BLaER1 treated with 17β-estradiol and CSF1 and Interleukin-3, amounts not matched to agents 10 nM and 100 nM (cell line): ENCODE measurements around the gene ARID3C.

Source experiments
- H3K27ac ChIP-seq, 11 experiments: shearing (Covaris generic); formaldehyde crosslinking; 2 replicates each; pipeline ENCODE4 v1.8.1; 2022
- H3K27me3 ChIP-seq, 11 experiments: shearing (Covaris generic); formaldehyde crosslinking; 2 replicates each; pipeline ENCODE4 v1.8.1; 2022
- H3K36me3 ChIP-seq, 11 experiments: shearing (Covaris generic); formaldehyde crosslinking; 2 replicates each; pipeline ENCODE4 v1.8.1; 2022
- H3K4me1 ChIP-seq, 10 experiments: shearing (Covaris generic); formaldehyde crosslinking; 2 replicates each; pipeline ENCODE4 v1.8.1; 2022
- H3K4me2 ChIP-seq, 11 experiments: shearing (Covaris generic); formaldehyde crosslinking; 2 replicates each; pipeline ENCODE4 v1.8.1; 2022
- H3K4me3 ChIP-seq, 10 experiments: shearing (Covaris generic); formaldehyde crosslinking; 2 replicates each; pipeline ENCODE4 v1.8.1; 2022
- H3K9ac ChIP-seq, 11 experiments: shearing (Covaris generic); formaldehyde crosslinking; 2 replicates each; pipeline ENCODE4 v1.8.1; 2022
- H3K9me3 ChIP-seq, 11 experiments: shearing (Covaris generic); formaldehyde crosslinking; replicated peaks in 1 of 11; 2 replicates each; pipeline ENCODE4 v1.8.1; 2022
- H4K20me1 ChIP-seq, 11 experiments: shearing (Covaris generic); formaldehyde crosslinking; 2 replicates each; pipeline ENCODE4 v1.8.1; 2022
- Cebpa-rat ChIP-seq, 11 experiments: shearing (Covaris generic); IDR thresholded peaks; 2 replicates each; pipeline ENCODE4 v1.8.1; 2022

The ARID3C gene

DNA sequence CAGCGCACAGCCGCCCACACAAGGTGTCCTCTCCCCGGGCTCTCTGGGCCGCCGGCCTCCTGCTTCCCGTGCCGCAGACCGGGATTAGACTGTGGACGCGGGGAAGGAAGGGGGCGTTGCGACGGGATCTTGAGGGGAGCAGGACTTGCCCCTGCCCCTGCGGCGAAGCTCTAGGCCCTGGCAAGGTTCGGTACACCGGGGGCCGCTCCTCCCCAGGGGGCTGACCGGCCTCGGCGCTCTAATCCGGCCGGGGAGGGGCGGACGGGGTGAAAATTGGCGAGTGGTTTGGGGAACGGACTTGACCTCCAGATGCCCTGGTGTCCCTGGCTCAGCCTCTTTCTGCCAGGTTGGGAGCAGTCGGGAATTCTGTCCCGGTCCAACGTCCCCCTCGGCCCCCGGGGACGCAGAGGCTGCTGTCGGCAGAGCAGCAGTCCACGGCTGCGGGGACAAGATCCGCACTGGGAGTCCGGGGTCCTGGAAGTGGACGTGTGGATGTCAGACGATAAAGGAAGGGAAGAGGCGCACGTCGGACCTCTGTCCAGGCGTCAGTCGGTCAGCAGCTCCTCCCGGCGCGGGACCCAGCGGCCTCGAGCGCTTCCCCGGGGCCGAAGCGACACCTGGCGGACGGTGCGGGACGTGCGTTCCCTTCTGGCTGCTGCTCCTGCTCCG is 37.5 kb downstream of the ARID3C start:
- Histone ChIP-seq H3K4me2 (peak overlapping the region; percentile 81 to 96 (median 89)), H3K27ac (no peak overlapping the region), H4K20me1 (peaks cover 0 to 80% (median 50%) of the 10 kb centered on the region in 11 experiments; a peak in 19 of 22 replicates), H3K4me3 (peak overlapping the region; percentile 42 to 69 (median 59)), H3K9ac (peak overlapping the region in 6 of 11 experiments; percentile 4 to 49 (median 29); a peak in 5 of 22 replicates), H3K27me3 (peaks cover 80 to 89% (median 87%) of the 10 kb centered on the region in 11 experiments), H3K9me3 (0 out of 22 replicates have a peak, but pooled peaks cover 0 to 5% (median 0%) of the 10 kb centered on the region in 11 experiments), H3K36me3 (no peaks in the 10 kb centered on the region), H3K4me1 (peaks cover 37 to 48% (median 45%) of the 10 kb centered on the region in 10 experiments)
- no peak for TF ChIP-seq Cebpa-rat (IDR thresholded peaks at IDR 0.05)

DNA sequence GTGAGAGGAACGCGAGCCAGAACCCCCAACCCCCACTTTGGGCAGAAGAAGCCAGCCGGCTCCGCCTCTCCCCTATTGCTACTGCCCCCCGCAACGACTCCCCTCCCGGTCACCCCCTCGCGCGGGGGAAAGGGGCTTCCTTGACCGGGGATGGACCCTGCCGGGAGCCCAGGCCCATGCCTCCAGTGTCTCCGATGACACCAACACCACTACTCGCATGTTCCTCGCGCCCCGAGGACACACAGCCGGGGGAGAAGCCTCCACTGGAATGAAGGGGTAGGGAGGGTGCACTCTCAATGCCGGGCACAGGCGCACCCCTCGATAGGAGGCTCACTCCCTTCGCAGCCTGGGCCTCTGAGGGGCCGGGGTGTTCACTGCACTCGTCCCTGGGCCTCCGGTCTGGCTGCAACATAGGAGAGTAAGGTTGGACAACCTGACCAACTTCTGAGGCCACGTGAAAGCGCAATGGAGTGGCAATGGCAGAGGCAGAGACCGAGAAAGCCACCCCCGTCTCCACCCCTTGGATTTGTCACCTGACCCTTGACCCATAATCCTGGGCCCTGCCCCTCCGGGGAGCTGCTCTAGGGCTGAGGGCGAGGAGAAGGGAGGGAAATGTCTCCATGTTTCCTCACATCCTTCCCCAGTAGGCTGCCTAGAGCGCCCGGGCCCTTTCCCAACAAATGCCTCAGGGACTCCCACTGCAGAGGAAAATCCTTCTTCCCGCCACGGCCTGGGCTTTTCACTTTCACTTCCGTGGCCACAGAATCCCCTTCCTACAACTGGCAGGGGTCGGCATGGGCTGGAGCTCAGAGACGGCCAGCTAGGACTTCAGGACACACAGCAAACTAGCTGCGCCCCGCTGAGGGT is 38.3 kb downstream of the ARID3C start:
- 0 out of 22 replicates have a peak, but pooled peaks cover 0 to 5% (median 0%) of the 10 kb centered on the region in 11 experiments for H3K9me3 ChIP-seq
- H3K36me3 ChIP-seq = no peaks in the 10 kb centered on the region
- peaks cover 88 to 97% (median 94%) of the 10 kb centered on the region in 11 experiments for H3K27me3 ChIP-seq
- H3K4me3 ChIP-seq = peak overlapping the region; percentile 42 to 69 (median 59)
- H3K4me2 ChIP-seq = peak overlapping the region; percentile 81 to 96 (median 89)
- H3K27ac ChIP-seq = no peak overlapping the region
- H4K20me1 ChIP-seq = peaks cover 0 to 88% (median 55%) of the 10 kb centered on the region in 11 experiments; a peak in 19 of 22 replicates
- peaks cover 44 to 53% (median 51%) of the 10 kb centered on the region in 10 experiments for H3K4me1 ChIP-seq
- H3K9ac ChIP-seq = peak overlapping the region in 4 of 11 experiments; percentile 26 to 49 (median 30); a peak in 4 of 22 replicates
- no peak for TF ChIP-seq Cebpa-rat (IDR thresholded peaks at IDR 0.05)

DNA sequence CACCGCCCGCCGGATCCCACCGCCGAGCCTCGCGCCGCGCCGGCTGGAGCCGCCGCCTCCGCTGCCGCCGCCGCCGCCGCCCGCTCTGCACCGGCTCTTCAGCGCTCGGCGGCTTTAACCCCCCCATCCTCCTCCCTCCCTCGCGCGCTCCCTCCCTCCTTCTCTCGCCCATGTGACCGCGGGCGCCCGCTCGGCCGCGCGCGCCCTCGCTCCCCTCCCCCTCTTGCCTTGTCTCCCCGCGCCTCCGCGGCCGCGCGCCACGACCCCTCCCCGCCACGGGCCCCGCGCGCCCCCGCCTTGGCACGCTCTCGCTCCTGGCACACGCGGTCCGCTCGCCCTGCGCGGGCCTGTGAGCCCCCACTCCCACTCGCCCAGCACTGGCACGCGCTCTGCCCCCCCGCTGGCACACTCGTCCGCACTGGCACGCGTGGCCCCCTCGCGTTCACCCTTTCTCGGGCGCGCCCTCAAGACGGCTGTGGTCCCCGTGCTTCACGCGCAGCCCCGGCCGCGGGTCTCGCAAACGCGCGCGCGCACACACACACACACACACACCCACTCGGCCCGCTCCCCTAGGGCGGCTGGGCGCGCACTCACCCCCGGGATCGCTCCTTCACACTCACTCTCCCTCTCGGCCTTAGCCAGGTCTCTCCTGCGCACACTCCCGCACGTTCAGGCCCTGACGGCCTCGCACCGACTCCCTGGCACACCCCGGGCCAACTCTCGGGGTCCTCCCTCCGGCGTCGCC is 39.1 kb downstream of the ARID3C start, which contains the start of gene CNTFR:
Gene CNTFR, minus strand, starts transcription at position 89 of the 745 bp plus-strand sequence. CDS start 20,743 bp downstream, outside the sequence.
- Histone ChIP-seq H4K20me1 (peaks cover 0 to 94% (median 61%) of the 10 kb centered on the region in 11 experiments; a peak in 19 of 22 replicates), H3K27ac (no peak within 1 kb of the TSS), H3K9me3 (0 out of 22 replicates have a peak, but pooled peaks cover 0 to 5% (median 0%) of the 10 kb centered on the region in 11 experiments), H3K36me3 (no peaks in the 10 kb centered on the region), H3K27me3 (peaks cover 93 to 100% (median 100%) of the 10 kb centered on the region in 11 experiments), H3K4me1 (peaks cover 52 to 61% (median 60%) of the 10 kb centered on the region in 10 experiments), H3K4me3 (peak within 1 kb of the TSS; percentile 42 to 69 (median 59)), H3K4me2 (peak within 1 kb of the TSS; percentile 81 to 96 (median 89)), H3K9ac (peak within 1 kb of the TSS in 4 of 11 experiments; percentile 5 to 26 (median 12); a peak in 6 of 22 replicates)
- no peak for TF ChIP-seq Cebpa-rat (IDR thresholded peaks at IDR 0.05)

DNA sequence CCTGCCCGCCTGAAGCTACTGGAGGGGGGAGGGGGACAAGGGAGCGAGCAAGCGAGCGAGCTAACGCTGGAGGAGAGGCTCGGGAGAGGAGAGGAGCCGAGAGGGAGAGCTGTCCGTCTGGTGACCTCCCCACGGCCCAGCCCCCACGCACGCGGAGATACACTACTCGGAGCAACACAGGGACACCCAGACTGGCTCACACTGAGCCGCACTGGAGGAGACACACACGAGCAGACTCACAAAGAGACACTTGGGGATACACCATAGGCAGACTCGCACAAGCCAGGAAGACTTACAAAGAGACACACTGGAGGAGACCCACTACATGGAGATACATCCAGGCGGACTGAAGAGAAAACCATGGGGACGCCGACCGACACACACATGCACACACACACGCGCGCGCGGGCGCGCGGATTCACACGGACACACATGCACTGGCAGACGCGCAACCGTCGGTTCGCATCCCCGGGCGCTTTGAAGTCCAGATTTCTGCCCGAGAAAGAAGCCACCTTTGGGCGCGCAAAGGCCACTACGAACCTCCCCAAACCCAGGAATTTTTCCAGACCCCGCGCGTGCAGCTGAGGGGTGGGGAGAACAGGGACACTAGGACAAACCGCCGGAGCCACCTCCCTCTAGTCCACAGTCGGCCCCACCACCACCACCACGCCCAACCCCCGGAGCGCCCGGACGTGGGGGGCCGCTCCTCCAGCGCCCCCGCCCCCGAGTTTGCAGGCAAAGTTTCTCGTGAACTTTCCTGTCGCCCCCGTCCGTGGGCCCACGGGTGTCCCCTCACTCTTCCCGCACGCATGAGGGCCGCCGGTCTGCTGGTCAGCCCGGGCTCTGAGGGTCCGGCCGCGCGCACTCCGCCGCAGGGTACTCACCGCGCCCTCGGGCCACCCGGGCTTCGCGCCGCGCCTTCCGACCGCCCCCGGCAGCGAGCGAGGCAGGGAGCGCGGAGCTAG is 39.9 kb downstream of the ARID3C start:
- H3K27ac ChIP-seq = no peak overlapping the region
- peak overlapping the region; percentile 42 to 69 (median 59) for H3K4me3 ChIP-seq
- no peak for TF ChIP-seq Cebpa-rat (IDR thresholded peaks at IDR 0.05)
- H3K4me1 ChIP-seq = peaks cover 59 to 66% (median 63%) of the 10 kb centered on the region in 10 experiments
- peak overlapping the region; percentile 81 to 96 (median 89) for H3K4me2 ChIP-seq
- H3K36me3 ChIP-seq = no peaks in the 10 kb centered on the region
- H3K9me3 ChIP-seq = 0 out of 22 replicates have a peak, but pooled peaks cover 0 to 5% (median 0%) of the 10 kb centered on the region in 11 experiments
- H3K27me3 ChIP-seq = peaks cover 89 to 100% (median 98%) of the 10 kb centered on the region in 11 experiments
- 0 out of 22 replicates have a peak overlapping the region, but pooled peaks of 2 of the 11 experiments have one; percentile 5 to 13 for H3K9ac ChIP-seq
- H4K20me1 ChIP-seq = peaks cover 0 to 89% (median 61%) of the 10 kb centered on the region in 11 experiments; a peak in 19 of 22 replicates

DNA sequence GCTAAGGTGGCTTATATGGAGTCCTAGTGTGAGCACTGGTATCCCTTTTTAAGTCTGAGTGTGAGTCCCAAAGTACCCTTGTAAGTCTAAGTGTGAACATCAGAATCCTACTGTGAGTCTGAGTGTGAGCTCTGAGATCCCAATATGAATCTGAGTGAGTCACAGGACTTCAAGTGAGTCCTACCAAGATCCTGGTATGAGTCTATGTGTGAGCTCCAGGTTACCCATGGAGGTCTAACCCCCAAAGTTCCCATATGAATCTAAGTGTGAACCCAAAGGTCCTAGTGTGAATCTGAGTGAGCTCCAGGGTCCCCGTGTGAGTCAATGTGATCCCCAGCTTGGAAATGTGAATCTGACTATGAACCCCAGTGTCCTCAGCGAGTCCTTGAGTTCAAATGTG is 41.6 kb downstream of the ARID3C start:
- Histone ChIP-seq H3K4me3 (no peak overlapping the region), H3K4me2 (no peak overlapping the region), H3K36me3 (no peaks in the 10 kb centered on the region), H4K20me1 (peaks cover 0 to 72% (median 60%) of the 10 kb centered on the region in 11 experiments; a peak in 19 of 22 replicates), H3K9ac (no peak overlapping the region), H3K27ac (no peak overlapping the region), H3K27me3 (peaks cover 72 to 91% (median 85%) of the 10 kb centered on the region in 11 experiments), H3K9me3 (0 out of 22 replicates have a peak, but pooled peaks cover 0 to 3% (median 0%) of the 10 kb centered on the region in 11 experiments), H3K4me1 (peaks cover 45 to 61% (median 54%) of the 10 kb centered on the region in 10 experiments)
- TF ChIP-seq Cebpa-rat (IDR thresholded peaks at IDR 0.05) = no peak

DNA sequence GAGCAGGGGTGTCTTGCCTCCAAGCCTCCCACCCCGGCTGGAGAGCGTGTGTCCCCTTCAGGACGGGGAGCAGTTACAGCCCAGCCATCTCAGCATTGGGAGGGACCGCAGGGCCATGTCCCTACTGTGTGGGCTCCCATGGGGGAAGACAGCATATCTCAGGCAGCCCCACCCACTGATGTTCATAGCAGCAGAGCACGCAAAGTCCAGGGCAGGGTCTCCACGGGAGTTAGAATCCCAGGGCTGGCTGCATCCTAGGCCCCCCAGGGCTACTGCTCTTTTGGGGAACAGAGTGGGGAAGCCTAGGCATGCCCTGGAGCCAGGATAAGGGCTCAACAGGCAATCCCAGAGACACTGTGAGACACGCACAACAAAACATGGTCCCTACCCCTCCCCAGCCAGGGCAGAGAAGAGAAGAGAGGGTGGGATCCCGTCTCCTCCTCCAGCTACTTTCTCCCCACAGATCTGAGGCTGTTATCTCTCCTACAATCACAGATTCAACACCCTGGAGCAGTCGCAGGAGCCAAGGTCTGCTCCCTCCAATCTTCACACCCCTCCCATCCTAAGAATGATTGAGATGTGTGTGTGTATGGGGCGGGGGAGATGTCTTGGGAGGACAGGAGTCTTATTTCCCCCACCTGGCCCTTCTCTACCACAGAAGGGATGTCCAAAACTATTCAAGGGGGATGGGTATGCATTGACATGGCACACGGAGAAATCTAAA is 42.8 kb downstream of the ARID3C start:
- peaks cover 0 to 62% (median 50%) of the 10 kb centered on the region in 11 experiments; a peak in 18 of 22 replicates for H4K20me1 ChIP-seq
- peak overlapping the region in 1 of 10 experiments; percentile 29; a peak in 1 of 20 replicates for H3K4me3 ChIP-seq
- no peaks in the 10 kb centered on the region for H3K36me3 ChIP-seq
- H3K27me3 ChIP-seq = peaks cover 64 to 91% (median 84%) of the 10 kb centered on the region in 11 experiments
- no peak overlapping the region for H3K27ac ChIP-seq
- peaks cover 34 to 50% (median 42%) of the 10 kb centered on the region in 10 experiments for H3K4me1 ChIP-seq
- no peaks in the 10 kb centered on the region for H3K9me3 ChIP-seq
- peak overlapping the region; percentile 52 to 90 (median 83) for H3K4me2 ChIP-seq
- H3K9ac ChIP-seq = no peak overlapping the region
- TF ChIP-seq Cebpa-rat (IDR thresholded peaks at IDR 0.05) = no peak

DNA sequence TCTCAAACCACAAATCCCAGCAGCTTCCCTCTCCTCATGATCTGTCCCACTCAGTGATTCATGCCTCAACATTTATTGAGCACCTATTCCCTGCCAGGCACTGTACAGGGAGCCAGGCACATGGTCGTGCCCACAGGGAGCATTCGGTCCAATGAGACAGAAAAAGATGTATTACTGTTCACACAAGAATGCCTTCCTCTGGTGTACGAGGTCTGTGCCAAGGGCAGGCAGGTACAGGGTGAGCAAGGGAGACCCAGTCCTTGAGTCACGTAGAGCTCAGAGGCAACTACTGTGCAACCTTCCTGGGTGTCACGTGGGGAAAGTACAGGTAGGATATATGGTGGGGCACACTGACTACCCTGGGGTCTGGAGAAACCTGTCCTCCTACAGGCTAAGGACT is 43.9 kb downstream of the ARID3C start:
- Histone ChIP-seq H3K4me3 (no peak overlapping the region), H3K27me3 (peaks cover 64 to 91% (median 84%) of the 10 kb centered on the region in 11 experiments), H3K4me1 (peaks cover 22 to 38% (median 31%) of the 10 kb centered on the region in 10 experiments), H4K20me1 (peaks cover 0 to 59% (median 41%) of the 10 kb centered on the region in 11 experiments; a peak in 17 of 22 replicates), H3K36me3 (no peaks in the 10 kb centered on the region), H3K9ac (no peak overlapping the region), H3K4me2 (peak overlapping the region; percentile 52 to 90 (median 83)), H3K27ac (no peak overlapping the region), H3K9me3 (no peaks in the 10 kb centered on the region)
- no peak for TF ChIP-seq Cebpa-rat (IDR thresholded peaks at IDR 0.05)
